ENCODE data around the gene UTS2. TPM values are rescaled to one million over a fixed set of nuclear protein-coding genes. Genes with fewer than 3 reads are reported as not detected.

The UTS2 gene
- total RNA-seq, 1 experiment from 2014 or later = not detected

DNA sequence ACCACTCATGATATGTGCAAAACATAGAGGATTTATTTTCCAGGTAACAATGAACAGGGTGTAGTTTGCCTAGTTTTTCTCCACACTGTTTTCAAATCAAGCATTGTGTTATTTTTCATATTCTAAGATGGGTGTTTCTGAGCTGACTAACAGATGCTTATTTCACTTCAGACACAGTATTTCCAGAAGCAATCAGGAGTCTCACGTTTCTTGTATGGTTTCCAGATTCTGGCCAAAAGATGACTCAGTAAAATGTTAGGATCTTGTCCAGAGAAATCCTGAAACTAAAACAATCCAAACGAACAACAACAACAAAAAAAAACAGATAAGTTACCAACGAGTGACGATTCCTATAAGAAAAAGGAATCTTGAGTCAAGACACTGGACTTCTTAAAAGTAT lies 5.3 kb downstream of the UTS2 start:
- ATAC-seq (no peak), DNase-seq (ENCODE audit: low spot score) (no peak)
- Mint-ChIP-seq H3K4me1 (peaks cover 2% of the 10 kb centered on the region), H3K9me3 (no peaks in the 10 kb centered on the region), H3K27me3 (ENCODE audit: low read depth) (no peaks in the 10 kb centered on the region), H3K36me3 (no peaks in the 10 kb centered on the region), H3K27ac (no peak overlapping the region), H3K4me3 (no peak overlapping the region)
- TF ChIP-seq, protein P1, sequence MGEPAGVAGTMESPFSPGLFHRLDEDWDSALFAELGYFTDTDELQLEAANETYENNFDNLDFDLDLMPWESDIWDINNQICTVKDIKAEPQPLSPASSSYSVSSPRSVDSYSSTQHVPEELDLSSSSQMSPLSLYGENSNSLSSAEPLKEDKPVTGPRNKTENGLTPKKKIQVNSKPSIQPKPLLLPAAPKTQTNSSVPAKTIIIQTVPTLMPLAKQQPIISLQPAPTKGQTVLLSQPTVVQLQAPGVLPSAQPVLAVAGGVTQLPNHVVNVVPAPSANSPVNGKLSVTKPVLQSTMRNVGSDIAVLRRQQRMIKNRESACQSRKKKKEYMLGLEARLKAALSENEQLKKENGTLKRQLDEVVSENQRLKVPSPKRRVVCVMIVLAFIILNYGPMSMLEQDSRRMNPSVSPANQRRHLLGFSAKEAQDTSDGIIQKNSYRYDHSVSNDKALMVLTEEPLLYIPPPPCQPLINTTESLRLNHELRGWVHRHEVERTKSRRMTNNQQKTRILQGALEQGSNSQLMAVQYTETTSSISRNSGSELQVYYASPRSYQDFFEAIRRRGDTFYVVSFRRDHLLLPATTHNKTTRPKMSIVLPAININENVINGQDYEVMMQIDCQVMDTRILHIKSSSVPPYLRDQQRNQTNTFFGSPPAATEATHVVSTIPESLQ (CRISPR knock-in tag; IDR thresholded peaks at IDR 0.05) = no peak
- TF ChIP-seq, protein P2, sequence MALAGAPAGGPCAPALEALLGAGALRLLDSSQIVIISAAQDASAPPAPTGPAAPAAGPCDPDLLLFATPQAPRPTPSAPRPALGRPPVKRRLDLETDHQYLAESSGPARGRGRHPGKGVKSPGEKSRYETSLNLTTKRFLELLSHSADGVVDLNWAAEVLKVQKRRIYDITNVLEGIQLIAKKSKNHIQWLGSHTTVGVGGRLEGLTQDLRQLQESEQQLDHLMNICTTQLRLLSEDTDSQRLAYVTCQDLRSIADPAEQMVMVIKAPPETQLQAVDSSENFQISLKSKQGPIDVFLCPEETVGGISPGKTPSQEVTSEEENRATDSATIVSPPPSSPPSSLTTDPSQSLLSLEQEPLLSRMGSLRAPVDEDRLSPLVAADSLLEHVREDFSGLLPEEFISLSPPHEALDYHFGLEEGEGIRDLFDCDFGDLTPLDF (CRISPR knock-in tag; IDR thresholded peaks at IDR 0.05) = no peak
- TF ChIP-seq, protein P3, sequence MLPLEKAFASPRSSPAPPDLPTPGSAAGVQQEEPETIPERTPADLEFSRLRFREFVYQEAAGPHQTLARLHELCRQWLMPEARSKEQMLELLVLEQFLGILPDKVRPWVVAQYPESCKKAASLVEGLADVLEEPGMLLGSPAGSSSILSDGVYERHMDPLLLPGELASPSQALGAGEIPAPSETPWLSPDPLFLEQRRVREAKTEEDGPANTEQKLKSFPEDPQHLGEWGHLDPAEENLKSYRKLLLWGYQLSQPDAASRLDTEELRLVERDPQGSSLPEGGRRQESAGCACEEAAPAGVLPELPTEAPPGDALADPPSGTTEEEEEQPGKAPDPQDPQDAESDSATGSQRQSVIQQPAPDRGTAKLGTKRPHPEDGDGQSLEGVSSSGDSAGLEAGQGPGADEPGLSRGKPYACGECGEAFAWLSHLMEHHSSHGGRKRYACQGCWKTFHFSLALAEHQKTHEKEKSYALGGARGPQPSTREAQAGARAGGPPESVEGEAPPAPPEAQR (CRISPR knock-in tag; IDR thresholded peaks at IDR 0.05) = no peak
- no peak for TF ChIP-seq CBFB (CRISPR knock-in tag; IDR thresholded peaks at IDR 0.05; ENCODE audit: low read depth)
- no peak for TF ChIP-seq ZNF396 (CRISPR knock-in tag; IDR thresholded peaks at IDR 0.05; ENCODE audit: borderline replicate concordance)
- TF ChIP-seq GABPB1 (CRISPR knock-in tag; IDR thresholded peaks at IDR 0.05) = no peak
- TF ChIP-seq IRF2 (CRISPR knock-in tag; IDR thresholded peaks at IDR 0.05; ENCODE audit: borderline replicate concordance, low read depth) = no peak
- no peak for TF ChIP-seq JAZF1 (CRISPR knock-in tag; IDR thresholded peaks at IDR 0.05)
- TF ChIP-seq, protein P4, sequence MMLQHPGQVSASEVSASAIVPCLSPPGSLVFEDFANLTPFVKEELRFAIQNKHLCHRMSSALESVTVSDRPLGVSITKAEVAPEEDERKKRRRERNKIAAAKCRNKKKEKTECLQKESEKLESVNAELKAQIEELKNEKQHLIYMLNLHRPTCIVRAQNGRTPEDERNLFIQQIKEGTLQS (CRISPR knock-in tag; conservative IDR thresholded peaks at IDR 0.05) = no peak
- TF ChIP-seq, protein P5, sequence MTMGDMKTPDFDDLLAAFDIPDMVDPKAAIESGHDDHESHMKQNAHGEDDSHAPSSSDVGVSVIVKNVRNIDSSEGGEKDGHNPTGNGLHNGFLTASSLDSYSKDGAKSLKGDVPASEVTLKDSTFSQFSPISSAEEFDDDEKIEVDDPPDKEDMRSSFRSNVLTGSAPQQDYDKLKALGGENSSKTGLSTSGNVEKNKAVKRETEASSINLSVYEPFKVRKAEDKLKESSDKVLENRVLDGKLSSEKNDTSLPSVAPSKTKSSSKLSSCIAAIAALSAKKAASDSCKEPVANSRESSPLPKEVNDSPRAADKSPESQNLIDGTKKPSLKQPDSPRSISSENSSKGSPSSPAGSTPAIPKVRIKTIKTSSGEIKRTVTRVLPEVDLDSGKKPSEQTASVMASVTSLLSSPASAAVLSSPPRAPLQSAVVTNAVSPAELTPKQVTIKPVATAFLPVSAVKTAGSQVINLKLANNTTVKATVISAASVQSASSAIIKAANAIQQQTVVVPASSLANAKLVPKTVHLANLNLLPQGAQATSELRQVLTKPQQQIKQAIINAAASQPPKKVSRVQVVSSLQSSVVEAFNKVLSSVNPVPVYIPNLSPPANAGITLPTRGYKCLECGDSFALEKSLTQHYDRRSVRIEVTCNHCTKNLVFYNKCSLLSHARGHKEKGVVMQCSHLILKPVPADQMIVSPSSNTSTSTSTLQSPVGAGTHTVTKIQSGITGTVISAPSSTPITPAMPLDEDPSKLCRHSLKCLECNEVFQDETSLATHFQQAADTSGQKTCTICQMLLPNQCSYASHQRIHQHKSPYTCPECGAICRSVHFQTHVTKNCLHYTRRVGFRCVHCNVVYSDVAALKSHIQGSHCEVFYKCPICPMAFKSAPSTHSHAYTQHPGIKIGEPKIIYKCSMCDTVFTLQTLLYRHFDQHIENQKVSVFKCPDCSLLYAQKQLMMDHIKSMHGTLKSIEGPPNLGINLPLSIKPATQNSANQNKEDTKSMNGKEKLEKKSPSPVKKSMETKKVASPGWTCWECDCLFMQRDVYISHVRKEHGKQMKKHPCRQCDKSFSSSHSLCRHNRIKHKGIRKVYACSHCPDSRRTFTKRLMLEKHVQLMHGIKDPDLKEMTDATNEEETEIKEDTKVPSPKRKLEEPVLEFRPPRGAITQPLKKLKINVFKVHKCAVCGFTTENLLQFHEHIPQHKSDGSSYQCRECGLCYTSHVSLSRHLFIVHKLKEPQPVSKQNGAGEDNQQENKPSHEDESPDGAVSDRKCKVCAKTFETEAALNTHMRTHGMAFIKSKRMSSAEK (CRISPR knock-in tag; IDR thresholded peaks at IDR 0.05; ENCODE audit: borderline replicate concordance) = no peak
- no peak for TF ChIP-seq ZNF317 (CRISPR knock-in tag; IDR thresholded peaks at IDR 0.05; ENCODE audit: borderline replicate concordance, low read depth)
- TF ChIP-seq CREB1 (CRISPR knock-in tag; IDR thresholded peaks at IDR 0.05) = no peak
- TF ChIP-seq, protein P6, sequence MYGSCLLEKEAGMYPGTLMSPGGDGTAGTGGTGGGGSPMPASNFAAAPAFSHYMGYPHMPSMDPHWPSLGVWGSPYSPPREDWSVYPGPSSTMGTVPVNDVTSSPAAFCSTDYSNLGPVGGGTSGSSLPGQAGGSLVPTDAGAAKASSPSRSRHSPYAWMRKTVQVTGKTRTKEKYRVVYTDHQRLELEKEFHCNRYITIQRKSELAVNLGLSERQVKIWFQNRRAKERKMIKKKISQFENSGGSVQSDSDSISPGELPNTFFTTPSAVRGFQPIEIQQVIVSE (CRISPR knock-in tag; IDR thresholded peaks at IDR 0.05; ENCODE audit: borderline replicate concordance) = no peak
- TF ChIP-seq ZBTB21 (CRISPR knock-in tag; IDR thresholded peaks at IDR 0.05; ENCODE audit: borderline replicate concordance) = no peak
- TF ChIP-seq, protein P7, sequence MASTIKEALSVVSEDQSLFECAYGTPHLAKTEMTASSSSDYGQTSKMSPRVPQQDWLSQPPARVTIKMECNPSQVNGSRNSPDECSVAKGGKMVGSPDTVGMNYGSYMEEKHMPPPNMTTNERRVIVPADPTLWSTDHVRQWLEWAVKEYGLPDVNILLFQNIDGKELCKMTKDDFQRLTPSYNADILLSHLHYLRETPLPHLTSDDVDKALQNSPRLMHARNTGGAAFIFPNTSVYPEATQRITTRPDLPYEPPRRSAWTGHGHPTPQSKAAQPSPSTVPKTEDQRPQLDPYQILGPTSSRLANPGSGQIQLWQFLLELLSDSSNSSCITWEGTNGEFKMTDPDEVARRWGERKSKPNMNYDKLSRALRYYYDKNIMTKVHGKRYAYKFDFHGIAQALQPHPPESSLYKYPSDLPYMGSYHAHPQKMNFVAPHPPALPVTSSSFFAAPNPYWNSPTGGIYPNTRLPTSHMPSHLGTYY (CRISPR knock-in tag; IDR thresholded peaks at IDR 0.05) = no peak
- TF ChIP-seq TCF7 (CRISPR knock-in tag; IDR thresholded peaks at IDR 0.05; ENCODE audit: low read depth) = no peak
- CTCF ChIA-PET = interaction anchor here (1.5 to 1.7 kb wide), 2 partner anchors 39 to 178 kb away, joined by 3 to 4 read pairs; no protein-coding TSS in a partner anchor
- POLR2A ChIA-PET = no interaction called here

Data from WTC11 (cell line).